ENCODE results near the gene ALPP. TPM values are rescaled to one million over a fixed set of nuclear protein-coding genes. Genes with fewer than 3 reads are reported as not detected.

Gene ALPP
- total and polyA plus RNA-seq, 2 donors (not counting 1 experiment from before 2014, with no cell fraction given), result not detected

- no peaks in the 10 kb centered on the region for H3K9me3 ChIP-seq (ENCODE audit: control extremely low read depth in 1 of 3, control insufficient read depth in 2 of 3, insufficient read depth in 1 of 3, low read length in 2 of 3)
- H3K4me3 ChIP-seq (ENCODE audit: control extremely low read depth in 1 of 5, extremely low read depth in 1 of 5, insufficient read depth in 1 of 5, low read depth in 2 of 5, low read length in 4 of 5), result no peak overlapping the region
- H3K4me3 Mint-ChIP-seq, result no peak overlapping the region
- H3K79me2 ChIP-seq (ENCODE audit: control insufficient read depth, insufficient read depth, low read length), result no peaks in the 10 kb centered on the region
- DNase-seq (no peak), ATAC-seq (ENCODE audit: low read depth) (no peak)
- peaks cover 10% of the 10 kb centered on the region for H3K4me1 Mint-ChIP-seq
- TF ChIP-seq, protein P1, sequence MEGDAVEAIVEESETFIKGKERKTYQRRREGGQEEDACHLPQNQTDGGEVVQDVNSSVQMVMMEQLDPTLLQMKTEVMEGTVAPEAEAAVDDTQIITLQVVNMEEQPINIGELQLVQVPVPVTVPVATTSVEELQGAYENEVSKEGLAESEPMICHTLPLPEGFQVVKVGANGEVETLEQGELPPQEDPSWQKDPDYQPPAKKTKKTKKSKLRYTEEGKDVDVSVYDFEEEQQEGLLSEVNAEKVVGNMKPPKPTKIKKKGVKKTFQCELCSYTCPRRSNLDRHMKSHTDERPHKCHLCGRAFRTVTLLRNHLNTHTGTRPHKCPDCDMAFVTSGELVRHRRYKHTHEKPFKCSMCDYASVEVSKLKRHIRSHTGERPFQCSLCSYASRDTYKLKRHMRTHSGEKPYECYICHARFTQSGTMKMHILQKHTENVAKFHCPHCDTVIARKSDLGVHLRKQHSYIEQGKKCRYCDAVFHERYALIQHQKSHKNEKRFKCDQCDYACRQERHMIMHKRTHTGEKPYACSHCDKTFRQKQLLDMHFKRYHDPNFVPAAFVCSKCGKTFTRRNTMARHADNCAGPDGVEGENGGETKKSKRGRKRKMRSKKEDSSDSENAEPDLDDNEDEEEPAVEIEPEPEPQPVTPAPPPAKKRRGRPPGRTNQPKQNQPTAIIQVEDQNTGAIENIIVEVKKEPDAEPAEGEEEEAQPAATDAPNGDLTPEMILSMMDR (IDR thresholded peaks at IDR 0.05), result no peak
- no peak for TF ChIP-seq EZH2 (IDR thresholded peaks at IDR 0.05; ENCODE audit: borderline replicate concordance, insufficient read depth, low read depth, low read length, poor library complexity, severe bottlenecking)
- CTCF ChIA-PET, result no interaction called here
- WGBS (ENCODE audit: insufficient coverage), result 92% methylated on average over 4 of the region's 6 CpGs
- no peaks in the 10 kb centered on the region for H3K9me3 Mint-ChIP-seq (ENCODE audit: insufficient read depth)
- H3K4me1 ChIP-seq (ENCODE audit: control insufficient read depth in 2 of 2, insufficient read depth in 2 of 2, low read length in 2 of 2), result no peaks in the 10 kb centered on the region
- no peaks in the 10 kb centered on the region for H4K20me1 ChIP-seq (ENCODE audit: control insufficient read depth, insufficient read depth, low read length, poor library complexity, severe bottlenecking)
- H3K27me3 Mint-ChIP-seq, result peaks cover 28% of the 10 kb centered on the region
- no peak overlapping the region for H3K9ac ChIP-seq (ENCODE audit: low read length)
- no peak overlapping the region for H2AFZ ChIP-seq (ENCODE audit: insufficient read depth, low read depth, low read length, poor library complexity, severe bottlenecking)
- POLR2A ChIA-PET, result no interaction called here
- H3K36me3 ChIP-seq (replicated peaks in 1 of 2; ENCODE audit: control extremely low read depth in 1 of 2, control insufficient read depth in 1 of 2, extremely low read depth in 1 of 2, insufficient read depth in 2 of 2, low read length in 1 of 2), result no peaks in the 10 kb centered on the region
- H3K27ac Mint-ChIP-seq, result no peak overlapping the region
- no peak overlapping the region for H3K27ac ChIP-seq (ENCODE audit: low read length in 2 of 2)
- no peaks in the 10 kb centered on the region for H3K27me3 ChIP-seq (replicated peaks in 1 of 4; ENCODE audit: control extremely low read depth in 1 of 4, control insufficient read depth in 3 of 4, insufficient read depth in 4 of 4, low read length in 3 of 4)
- intact Hi-C loops (cut with micrococcal nuclease), result no loop called here
- H3K4me2 ChIP-seq (replicated peaks; ENCODE audit: low read depth, low read length, poor library complexity, severe bottlenecking), result no peak overlapping the region
Observed at GRCh38 chr2:232411901-232412629, 33.5 kb downstream of the ALPP start.

- Mint-ChIP-seq H3K4me3 (no peak overlapping the region), H3K4me1 (peaks cover 10% of the 10 kb centered on the region), H3K9me3 (ENCODE audit: insufficient read depth) (no peaks in the 10 kb centered on the region), H3K27me3 (peaks cover 29% of the 10 kb centered on the region), H3K27ac (no peak overlapping the region)
- ChIA-PET POLR2A (no interaction called here), CTCF (no interaction called here)
- no peak overlapping the region for H2AFZ ChIP-seq (ENCODE audit: insufficient read depth, low read depth, low read length, poor library complexity, severe bottlenecking)
- no CpG with 5 or more reads among the region's 5 CpGs for WGBS (ENCODE audit: insufficient coverage)
- H3K27ac ChIP-seq (ENCODE audit: low read length in 2 of 2), result no peak overlapping the region
- H3K36me3 ChIP-seq (replicated peaks in 1 of 2; ENCODE audit: control extremely low read depth in 1 of 2, control insufficient read depth in 1 of 2, extremely low read depth in 1 of 2, insufficient read depth in 2 of 2, low read length in 1 of 2), result no peaks in the 10 kb centered on the region
- DNase-seq (no peak), ATAC-seq (ENCODE audit: low read depth) (no peak)
- H3K4me3 ChIP-seq (ENCODE audit: control extremely low read depth in 1 of 5, extremely low read depth in 1 of 5, insufficient read depth in 1 of 5, low read depth in 2 of 5, low read length in 4 of 5), result no peak overlapping the region
- H3K79me2 ChIP-seq (ENCODE audit: control insufficient read depth, insufficient read depth, low read length), result no peaks in the 10 kb centered on the region
- H3K9me3 ChIP-seq (ENCODE audit: control extremely low read depth in 1 of 3, control insufficient read depth in 2 of 3, insufficient read depth in 1 of 3, low read length in 2 of 3), result no peaks in the 10 kb centered on the region
- intact Hi-C loops (cut with micrococcal nuclease), result no loop called here
- no peaks in the 10 kb centered on the region for H4K20me1 ChIP-seq (ENCODE audit: control insufficient read depth, insufficient read depth, low read length, poor library complexity, severe bottlenecking)
- H3K27me3 ChIP-seq (replicated peaks in 1 of 4; ENCODE audit: control extremely low read depth in 1 of 4, control insufficient read depth in 3 of 4, insufficient read depth in 4 of 4, low read length in 3 of 4), result peaks cover 0 to 6% (median 0%) of the 10 kb centered on the region in 4 experiments
- TF ChIP-seq EZH2 (IDR thresholded peaks at IDR 0.05; ENCODE audit: borderline replicate concordance, insufficient read depth, low read depth, low read length, poor library complexity, severe bottlenecking), result no peak
- TF ChIP-seq, protein P1 (IDR thresholded peaks at IDR 0.05), result no peak
- H3K4me2 ChIP-seq (replicated peaks; ENCODE audit: low read depth, low read length, poor library complexity, severe bottlenecking), result no peak overlapping the region
- no peak overlapping the region for H3K9ac ChIP-seq (ENCODE audit: low read length)
- no peaks in the 10 kb centered on the region for H3K4me1 ChIP-seq (ENCODE audit: control insufficient read depth in 2 of 2, insufficient read depth in 2 of 2, low read length in 2 of 2)
Observed at GRCh38 chr2:232412986-232413385, 34.4 kb downstream of the ALPP start.
